Measurements from ENCODE around the gene MEGF8. TPM values are rescaled to one million over a fixed set of nuclear protein-coding genes. Genes with fewer than 3 reads are reported as not detected.

Gene MEGF8
- total and polyA plus RNA-seq, 12 donors = 7.2 to 51.9 (median 29.7) TPM

DNA sequence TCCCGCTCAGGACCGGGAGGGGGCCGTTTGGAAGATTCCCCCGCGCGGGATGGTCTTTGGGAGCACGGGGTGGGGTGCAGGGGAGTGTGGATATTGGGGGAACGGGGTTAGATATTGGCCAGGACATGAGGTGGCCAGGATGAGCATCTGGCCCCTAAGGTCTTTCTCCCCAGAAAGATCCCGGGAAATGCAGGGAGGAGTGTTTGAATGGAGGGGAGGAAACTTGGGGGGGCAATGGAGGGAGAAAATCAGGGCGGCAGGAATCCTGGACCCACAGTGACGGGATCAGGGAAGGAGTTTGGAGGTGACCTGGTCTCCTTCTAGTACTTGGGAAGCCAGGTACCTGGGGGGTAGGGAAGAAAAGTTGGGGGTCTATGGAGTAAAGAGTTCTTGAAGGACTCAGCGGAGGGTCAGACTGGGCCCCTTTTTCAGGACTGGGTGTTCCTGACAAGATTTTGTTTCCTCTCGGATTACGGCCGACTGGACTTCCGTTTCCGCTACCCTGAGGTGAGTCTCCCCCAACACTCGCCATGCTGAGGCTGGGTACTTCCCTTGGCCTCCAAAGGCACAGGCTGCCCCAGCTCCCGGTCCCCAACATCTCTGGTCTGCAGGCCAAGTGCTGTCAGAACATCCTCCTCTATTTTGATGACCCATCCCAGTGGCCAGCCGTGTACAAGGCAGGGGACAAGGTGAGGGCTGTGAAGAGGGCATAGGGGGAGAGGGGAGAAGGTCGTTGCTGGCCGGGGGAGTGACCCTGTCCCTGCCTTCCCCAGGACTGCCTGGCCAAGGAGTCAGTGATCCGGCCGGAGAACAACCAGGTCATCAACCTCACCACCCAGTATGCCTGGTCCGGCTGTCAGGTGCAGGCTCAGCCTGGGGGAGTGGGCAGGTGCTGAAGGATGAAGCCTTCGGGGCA lies 11.3 kb upstream of the MEGF8 start:
- 38 to 40% (median 39%) methylated on average over 23 to 26 of the region's 26 CpGs for WGBS, 4 donors
- Histone ChIP-seq H3K36me3 (replicated peaks in 1 of 2) (no peaks in the 10 kb centered on the region), H3K4me3 (no peak overlapping the region), H3K27me3 (no peaks in the 10 kb centered on the region), H3K4me1 (replicated peaks in 1 of 2) (peaks cover 9 to 10% of the 10 kb centered on the region in 2 donors), H3K27ac (peak overlapping the region in 1 of 5 donors; percentile 49), H3K9me3 (replicated peaks in 1 of 3) (no peaks in the 10 kb centered on the region)
- no peak for TF ChIP-seq POLR2A (IDR thresholded peaks at IDR 0.05)
- TF ChIP-seq, protein P1, sequence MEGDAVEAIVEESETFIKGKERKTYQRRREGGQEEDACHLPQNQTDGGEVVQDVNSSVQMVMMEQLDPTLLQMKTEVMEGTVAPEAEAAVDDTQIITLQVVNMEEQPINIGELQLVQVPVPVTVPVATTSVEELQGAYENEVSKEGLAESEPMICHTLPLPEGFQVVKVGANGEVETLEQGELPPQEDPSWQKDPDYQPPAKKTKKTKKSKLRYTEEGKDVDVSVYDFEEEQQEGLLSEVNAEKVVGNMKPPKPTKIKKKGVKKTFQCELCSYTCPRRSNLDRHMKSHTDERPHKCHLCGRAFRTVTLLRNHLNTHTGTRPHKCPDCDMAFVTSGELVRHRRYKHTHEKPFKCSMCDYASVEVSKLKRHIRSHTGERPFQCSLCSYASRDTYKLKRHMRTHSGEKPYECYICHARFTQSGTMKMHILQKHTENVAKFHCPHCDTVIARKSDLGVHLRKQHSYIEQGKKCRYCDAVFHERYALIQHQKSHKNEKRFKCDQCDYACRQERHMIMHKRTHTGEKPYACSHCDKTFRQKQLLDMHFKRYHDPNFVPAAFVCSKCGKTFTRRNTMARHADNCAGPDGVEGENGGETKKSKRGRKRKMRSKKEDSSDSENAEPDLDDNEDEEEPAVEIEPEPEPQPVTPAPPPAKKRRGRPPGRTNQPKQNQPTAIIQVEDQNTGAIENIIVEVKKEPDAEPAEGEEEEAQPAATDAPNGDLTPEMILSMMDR (IDR thresholded peaks at IDR 0.05) = peak in 1 of 6 experiments; percentile 43
- DNase-seq = no peak
- intact Hi-C loops (cut with DNase I) = no loop called here

DNA sequence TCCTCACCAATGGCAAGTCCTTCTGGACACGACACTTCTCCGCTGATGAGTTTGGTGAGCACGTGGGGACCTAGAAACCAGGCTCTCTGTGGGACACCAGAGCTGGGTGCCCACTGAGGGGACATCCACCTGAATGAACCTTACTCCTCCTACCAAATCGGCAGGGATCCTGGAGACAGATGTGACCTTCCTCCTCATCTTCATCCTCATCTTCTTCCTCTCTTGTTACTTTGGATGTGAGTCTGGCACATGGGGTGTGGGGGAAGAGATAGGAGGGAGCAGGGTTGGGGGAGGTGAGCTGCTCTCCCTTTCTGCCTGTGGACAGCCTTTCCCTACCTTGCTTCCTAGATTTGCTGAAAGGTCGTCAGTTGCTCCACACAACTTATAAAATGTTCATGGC lies 10.4 kb upstream of the MEGF8 start:
- intact Hi-C loops (cut with DNase I) = no loop called here
- peaks cover 9 to 10% of the 10 kb centered on the region in 2 donors for H3K4me1 ChIP-seq (replicated peaks in 1 of 2)
- no peak overlapping the region for H3K27ac ChIP-seq
- no peaks in the 10 kb centered on the region for H3K27me3 ChIP-seq
- no peak overlapping the region for H3K4me3 ChIP-seq
- no peaks in the 10 kb centered on the region for H3K9me3 ChIP-seq (replicated peaks in 1 of 3)
- no peak for DNase-seq
- no peaks in the 10 kb centered on the region for H3K36me3 ChIP-seq (replicated peaks in 1 of 2)
- TF ChIP-seq POLR2A (IDR thresholded peaks at IDR 0.05) = no peak
- TF ChIP-seq, protein P1 (IDR thresholded peaks at IDR 0.05) = no peak
- WGBS, 4 donors = 79 to 92% (median 82%) methylated on average over 3 to 5 of the region's 5 CpGs

DNA sequence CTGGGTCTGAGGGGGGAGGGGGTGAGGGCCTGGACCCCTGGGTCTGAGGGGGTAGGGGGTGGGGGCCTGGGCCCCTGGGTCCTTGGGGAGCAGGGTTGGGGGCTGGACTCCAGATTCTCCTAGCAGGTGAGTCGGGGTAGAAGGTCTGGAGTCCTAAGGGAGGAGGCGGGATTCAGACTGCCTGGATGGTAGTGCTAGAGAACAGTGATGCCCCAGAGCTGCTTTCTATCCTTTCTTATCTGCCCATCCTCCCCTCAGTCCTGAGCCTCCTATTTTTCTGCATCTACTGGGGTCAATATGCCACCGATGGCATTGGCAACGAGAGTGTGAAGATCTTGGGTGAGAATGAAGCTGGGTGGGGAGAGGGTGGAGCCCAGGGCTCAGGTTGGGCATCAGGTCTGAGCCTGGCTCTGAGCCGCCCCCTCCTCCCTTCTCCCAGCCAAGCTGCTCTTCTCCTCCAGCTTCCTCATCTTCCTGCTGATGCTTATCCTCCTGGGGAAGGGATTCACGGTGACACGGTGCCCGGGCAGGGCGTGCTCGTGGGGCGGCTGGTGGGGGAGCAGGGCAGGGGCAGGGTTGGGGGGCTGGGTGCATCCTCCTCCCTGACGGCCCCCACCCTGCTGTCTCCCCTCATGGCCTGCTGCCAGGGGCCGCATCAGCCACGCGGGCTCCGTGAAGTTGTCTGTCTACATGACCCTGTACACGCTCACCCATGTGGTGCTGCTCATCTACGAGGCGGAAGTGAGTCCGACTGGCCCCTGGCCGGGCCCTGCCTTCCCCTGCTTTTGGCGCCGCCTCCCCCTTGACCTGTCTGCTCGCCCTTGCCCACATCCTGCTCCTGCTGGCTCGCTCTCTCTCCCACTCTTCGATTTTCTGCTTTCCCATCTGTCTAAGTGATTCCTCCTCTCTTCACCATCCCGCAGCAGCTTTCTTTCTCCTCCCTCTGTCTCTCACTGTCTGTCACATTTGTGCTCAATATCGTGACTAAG lies 8.9 kb upstream of the MEGF8 start:
- intact Hi-C loops (cut with DNase I) = no loop called here
- no peak for TF ChIP-seq POLR2A (IDR thresholded peaks at IDR 0.05)
- TF ChIP-seq, protein P1 (IDR thresholded peaks at IDR 0.05) = no peak
- DNase-seq = no peak
- WGBS, 4 donors = 43 to 58% (median 52%) methylated on average over 19 to 28 of the region's 28 CpGs
- H3K36me3 ChIP-seq (replicated peaks in 1 of 2) = no peaks in the 10 kb centered on the region
- no peak overlapping the region for H3K4me3 ChIP-seq
- H3K27ac ChIP-seq = no peak overlapping the region
- peaks cover 9 to 10% of the 10 kb centered on the region in 2 donors for H3K4me1 ChIP-seq (replicated peaks in 1 of 2)
- no peaks in the 10 kb centered on the region for H3K9me3 ChIP-seq (replicated peaks in 1 of 3)
- H3K27me3 ChIP-seq = no peaks in the 10 kb centered on the region

DNA sequence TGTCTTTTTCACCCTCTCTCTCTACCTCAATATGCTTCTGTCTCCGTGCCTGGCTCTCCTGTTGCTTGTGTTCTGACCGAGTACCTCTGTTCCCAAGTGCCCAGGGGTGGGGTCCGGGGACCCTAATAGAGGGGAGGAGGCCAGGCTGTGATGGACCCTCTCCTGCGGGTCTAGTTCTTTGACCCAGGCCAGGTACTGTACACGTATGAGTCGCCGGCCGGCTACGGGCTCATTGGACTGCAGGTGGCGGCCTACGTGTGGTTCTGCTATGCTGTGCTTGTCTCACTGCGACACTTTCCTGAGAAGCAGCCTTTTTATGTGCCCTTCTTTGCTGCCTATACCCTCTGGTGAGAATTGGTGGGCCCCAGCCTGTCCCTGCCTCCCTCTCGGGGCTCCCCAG lies 7.9 kb upstream of the MEGF8 start:
- Histone ChIP-seq H3K27me3 (no peaks in the 10 kb centered on the region), H3K4me1 (replicated peaks in 1 of 2) (peaks cover 9 to 10% of the 10 kb centered on the region in 2 donors), H3K27ac (no peak overlapping the region), H3K9me3 (replicated peaks in 1 of 3) (no peaks in the 10 kb centered on the region), H3K36me3 (replicated peaks in 1 of 2) (no peaks in the 10 kb centered on the region), H3K4me3 (no peak overlapping the region)
- DNase-seq = no peak
- 86 to 96% (median 92%) methylated on average over 13 of the region's 13 CpGs for WGBS, 4 donors
- TF ChIP-seq, protein P1 (IDR thresholded peaks at IDR 0.05) = no peak
- no peak for TF ChIP-seq POLR2A (IDR thresholded peaks at IDR 0.05)
- intact Hi-C loops (cut with DNase I) = no loop called here
